NCI-H524 (cell line): ENCODE data around the gene ABCC2.
"Not testable (repeated sequence)": the region's sequence is repeated elsewhere in the genome, so short reads cannot be mapped to it uniquely, and the experiment has no call there.

Experiments
- DNase-seq, 2 experiments: peaks; one replicate each; lab custom pipeline; 2025; lab: John Stamatoyannopoulos, UW

Gene ABCC2

GRCh38 chr10:99853655-99854054 is 71.2 kb downstream of the ABCC2 start:
- DNase-seq, result no peak

DNA sequence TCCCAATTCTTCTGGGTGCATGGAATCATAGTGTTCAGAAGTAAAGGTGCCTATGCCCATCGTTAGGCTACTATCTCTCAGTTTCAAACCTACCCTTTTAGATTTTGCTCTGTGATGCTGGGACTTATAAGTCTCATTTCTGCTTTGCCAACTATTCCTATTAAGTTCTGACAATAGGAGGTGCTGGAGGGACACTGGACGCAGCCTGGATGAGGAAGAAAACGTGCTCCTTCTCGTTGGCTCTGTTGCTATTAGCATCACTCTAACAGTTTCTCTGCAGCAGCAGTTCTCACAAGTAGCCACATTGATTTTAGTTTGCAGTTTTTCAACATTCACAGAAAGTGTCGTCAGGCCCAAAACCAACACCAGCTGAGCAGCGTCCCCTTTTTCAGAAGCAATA is 72.4 kb downstream of the ABCC2 start:
- peak; percentile 10 to 58 for DNase-seq

- no peak for DNase-seq
These were observed 73.1 kb downstream of the ABCC2 start for GRCh38 chr10:99855479-99856071.

- no peak for DNase-seq
These were observed 76.4 kb downstream of the ABCC2 start for GRCh38 chr10:99858849-99859248.

DNA sequence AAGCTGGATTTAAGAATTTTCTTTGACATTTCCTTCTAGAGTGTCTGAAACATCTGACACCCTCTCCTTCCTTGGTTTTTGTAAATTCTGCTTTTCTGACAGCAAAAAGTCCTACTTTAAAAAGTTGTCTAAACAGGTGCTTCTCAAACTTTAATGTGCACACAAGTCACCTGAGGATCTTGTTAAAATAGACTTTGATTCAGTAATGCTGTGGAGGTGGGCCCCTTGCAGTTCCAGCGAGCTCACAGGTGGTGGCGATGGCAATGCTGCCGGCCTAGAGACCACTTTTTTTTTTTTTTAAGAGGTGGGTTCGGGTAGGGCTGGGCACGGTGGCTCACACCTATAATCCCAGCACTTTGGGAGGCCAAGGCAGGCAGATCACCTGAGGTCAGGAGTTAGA is 77.1 kb downstream of the ABCC2 start:
- peak in 1 of 2 experiments; percentile 1 for DNase-seq

GRCh38 chr10:99860466-99860865 is 78.0 kb downstream of the ABCC2 start:
- no peak for DNase-seq

DNA sequence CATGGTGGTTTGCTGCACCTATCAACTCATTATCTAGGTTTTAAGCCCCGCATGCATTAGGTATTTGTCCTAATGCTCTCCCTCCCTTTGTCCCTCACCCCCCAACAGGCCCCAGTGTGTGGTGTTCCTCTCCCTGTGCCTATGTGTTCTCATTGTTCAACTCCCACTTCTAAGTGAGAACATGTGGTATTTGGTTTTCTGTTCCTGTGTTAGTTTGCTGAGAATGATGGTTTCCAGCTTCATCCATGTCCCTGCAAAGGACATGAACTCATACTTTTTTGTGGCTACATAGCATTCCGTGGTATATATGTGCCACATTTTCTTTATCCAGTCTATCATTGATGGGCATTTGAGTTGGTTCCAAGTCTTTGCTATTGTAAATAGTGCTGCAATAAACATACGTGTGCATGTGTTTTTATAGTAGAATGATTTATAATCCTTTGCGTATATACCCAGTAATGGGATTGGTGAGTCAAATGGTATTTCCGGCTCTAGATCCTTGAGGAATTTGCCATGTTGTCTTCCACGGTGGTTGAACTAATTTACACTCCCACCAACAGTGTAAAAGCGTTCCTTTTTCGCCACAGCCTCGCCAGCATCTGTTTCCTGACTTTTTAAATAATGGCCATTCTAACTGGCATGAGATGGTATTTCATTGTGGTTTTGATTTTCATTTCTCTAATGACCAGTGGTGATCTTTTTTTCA is 81.2 kb downstream of the ABCC2 start:
- DNase-seq, result not testable (repeated sequence)

- not testable (repeated sequence) for DNase-seq
These were observed 84.8 kb downstream of the ABCC2 start for GRCh38 chr10:99867250-99867649.

- no peak for DNase-seq
These were observed 87.2 kb downstream of the ABCC2 start for GRCh38 chr10:99869581-99870122.

- no peak for DNase-seq
These were observed 87.8 kb downstream of the ABCC2 start for GRCh38 chr10:99870123-99870730.

- DNase-seq, result no peak
These were observed 90.1 kb downstream of the ABCC2 start for GRCh38 chr10:99872367-99873162.

DNA sequence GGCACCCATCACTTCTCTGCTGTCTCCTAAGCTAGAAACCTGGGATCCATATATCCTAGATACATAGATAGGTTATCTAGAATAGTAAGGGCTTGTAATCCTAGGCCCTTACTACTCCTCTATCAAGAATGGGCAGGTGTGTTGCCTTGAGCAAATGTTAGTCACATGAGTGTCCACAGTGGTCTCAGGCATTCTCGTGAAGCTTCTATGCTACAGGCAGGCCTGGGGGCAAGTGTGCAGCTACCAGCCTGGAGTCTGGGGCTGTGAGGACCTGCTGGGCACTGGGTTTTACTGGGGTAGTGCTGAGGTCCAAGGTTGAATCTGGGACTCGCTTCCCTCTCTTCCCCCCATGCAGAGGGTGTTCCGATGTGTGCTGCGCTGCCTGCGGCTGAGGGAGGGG is 91.4 kb downstream of the ABCC2 start:
- DNase-seq, result no peak

GRCh38 chr10:99874341-99875085 is 92.1 kb downstream of the ABCC2 start:
- no peak for DNase-seq

DNA sequence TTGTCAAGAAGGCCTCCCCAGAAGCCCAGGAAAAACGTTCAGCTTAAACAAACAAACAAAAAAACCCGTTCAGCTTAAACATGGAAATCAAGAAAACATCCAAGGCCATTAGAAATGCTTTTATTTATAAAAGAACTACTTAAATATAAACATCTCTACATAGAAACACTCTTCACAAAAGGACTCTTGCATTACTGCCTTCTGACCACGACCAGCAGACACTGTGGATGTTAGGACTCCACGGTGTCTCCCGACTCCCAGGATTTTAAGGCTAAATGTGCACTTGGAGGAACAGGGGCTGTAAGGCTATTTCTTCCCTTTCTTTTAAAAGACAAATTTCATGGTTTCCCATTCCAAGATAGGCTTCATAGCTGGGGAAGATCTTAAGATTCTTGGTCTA is 93.0 kb downstream of the ABCC2 start:
- DNase-seq, result no peak

DNA sequence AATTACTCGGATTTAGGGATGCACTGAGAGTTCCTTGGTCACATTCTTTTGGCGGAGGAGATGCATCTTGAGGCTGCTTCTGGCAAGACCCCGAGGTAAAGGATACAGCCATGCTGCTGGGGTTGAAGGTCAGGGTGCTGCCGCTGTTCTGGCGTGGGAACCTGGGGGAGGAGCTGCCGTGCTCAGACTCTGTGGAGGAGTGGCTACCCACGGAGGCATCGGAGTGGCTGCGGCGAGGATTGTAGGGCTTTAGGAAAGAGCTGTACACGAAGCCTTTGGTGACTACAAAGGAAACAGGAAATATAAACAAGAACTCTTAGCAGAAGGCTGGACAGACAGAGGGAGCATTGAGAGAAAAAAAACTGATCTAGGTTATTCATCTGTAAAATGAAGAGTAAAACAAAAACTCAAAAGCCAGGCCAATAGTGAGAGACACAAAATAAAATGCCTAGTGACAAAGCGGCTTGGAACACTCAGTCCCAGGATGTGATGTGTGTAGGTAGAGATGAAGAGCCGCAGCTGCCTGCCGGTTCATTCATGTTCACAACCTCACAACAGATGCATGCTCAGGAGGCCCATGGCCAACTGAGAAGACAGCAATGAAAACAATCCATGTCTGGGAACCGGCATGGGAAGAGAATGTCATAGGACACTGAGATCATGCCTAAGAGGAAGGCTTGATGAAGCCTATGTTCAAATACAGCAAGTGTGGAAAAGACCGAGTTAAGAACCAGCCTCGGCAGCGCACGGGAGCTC is 97.8 kb downstream of the ABCC2 start:
- no peak for DNase-seq

- peak in 1 of 2 experiments; percentile 3 for DNase-seq
These were observed 98.9 kb downstream of the ABCC2 start for GRCh38 chr10:99881371-99881770.

GRCh38 chr10:99883523-99883922 is 101.1 kb downstream of the ABCC2 start:
- DNase-seq, result no peak

DNA sequence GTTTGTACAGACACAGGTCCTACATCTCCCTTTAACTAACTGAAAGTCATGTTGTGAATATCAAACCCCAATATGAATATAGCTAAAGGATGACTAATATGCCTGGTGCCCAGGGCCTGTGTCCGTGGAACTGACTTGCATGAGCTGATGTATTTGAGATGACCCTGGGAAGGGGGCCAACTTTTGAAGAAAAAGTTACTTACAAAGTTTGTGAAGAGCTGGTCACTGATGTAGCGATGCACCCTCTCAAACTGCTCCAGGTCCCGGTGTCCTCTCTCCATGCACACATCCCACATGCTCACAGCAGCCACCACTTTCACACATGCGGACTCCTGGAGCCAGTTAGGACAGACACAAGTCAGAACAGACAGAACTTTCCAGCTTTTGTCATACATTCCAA is 106.2 kb downstream of the ABCC2 start:
- no peak for DNase-seq

GRCh38 chr10:99894613-99895012 is 112.2 kb downstream of the ABCC2 start:
- no peak for DNase-seq

GRCh38 chr10:99895066-99895465 is 112.6 kb downstream of the ABCC2 start:
- not testable (repeated sequence) for DNase-seq

DNA sequence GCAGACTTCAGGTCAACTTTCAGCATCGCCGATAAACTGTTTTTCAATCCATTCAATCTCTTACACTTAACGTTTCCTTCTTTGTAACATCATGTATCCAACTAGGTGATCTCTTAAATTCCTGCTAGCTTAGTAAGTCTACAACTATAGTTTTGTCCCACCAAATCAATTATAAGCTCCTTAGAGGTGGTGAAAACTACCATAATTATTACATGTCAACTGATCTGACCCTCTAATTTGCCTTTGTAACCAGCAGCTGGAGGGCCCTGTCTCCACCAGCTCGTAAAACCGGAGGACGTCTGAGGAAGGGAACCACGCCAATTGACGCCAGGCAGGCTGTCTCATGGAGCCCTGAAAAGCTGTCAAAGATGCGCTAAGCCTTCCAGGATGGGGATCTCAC is 113.4 kb downstream of the ABCC2 start:
- no peak for DNase-seq
